ENCODE data around the gene EFHB.

GRCh38 chr3:19881852-19882251 lies 52.2 kb downstream of the EFHB start:
- TF ChIP-seq CTCF (IDR thresholded peaks at IDR 0.05) (no peak), POLR2A (IDR thresholded peaks at IDR 0.05) (no peak)

Measured in Peyer's patch (tissue), 4 donors.